Motor neuron (in vitro differentiated cells): ENCODE results near the gene KCNT1. TPM values are rescaled to one million over a fixed set of nuclear protein-coding genes. Genes with fewer than 3 reads are reported as not detected.
"Not testable (repeated sequence)": the region's sequence is repeated elsewhere in the genome, so short reads cannot be mapped to it uniquely, and the experiment has no call there.

Experiments used
- ATAC-seq, 8 experiments: fragments of 200-7000 bp; cut with Tn5 transposase; replicated peaks in 6 of 8; 2 replicates each; pipeline ENCODE4 v1.8.0; 2021; ENCODE audit warnings: mild to moderate bottlenecking in 8 of 8, moderate library complexity in 8 of 8
- H3K27ac ChIP-seq, 2 donors: fragments of 250-450 bp; sonication (Bioruptor Pico); 2 replicates each; pipeline ENCODE4 v1.9.0; 2021; ENCODE audit warnings: antibody characterized with exemption in 2 of 2, mild to moderate bottlenecking in 2 of 2, moderate library complexity in 1 of 2
- H3K4me1 ChIP-seq, 2 donors: fragments of 250-450 bp; sonication (Bioruptor Pico); replicated peaks in 1 of 2; 2 replicates each; pipeline ENCODE4 v1.6.1; 2021; ENCODE audit warnings: antibody characterized with exemption in 2 of 2, mild to moderate bottlenecking in 2 of 2, moderate library complexity in 1 of 2
- H3K4me3 ChIP-seq, 5 donors: fragments of 250-450 bp; sonication (Bioruptor Pico); 2 replicates each; pipeline ENCODE4 v1.9.0; 2021; ENCODE audit warnings: antibody characterized with exemption in 5 of 5, mild to moderate bottlenecking in 5 of 5, moderate library complexity in 4 of 5
- WGBS, 10 experiments: fragments of 450-650 bp; shearing (Covaris generic); methylation state at CpG; one replicate each; pipeline ENCODE4 v1.0.0; 2022; 5-methylcytosine and 5-hydroxymethylcytosine counted together
- in situ Hi-C, 9 experiments: fragments of 400-800 bp; cut with MboI; loops; one replicate each; pipeline ENCODE4 v1.15.0; 2021; ENCODE audit warnings: low sequenced_read_pairs in 9 of 9, low pct_unique_long_range_greater_than_20kb in 2 of 9; ENCODE audit not compliant: unreplicated experiment in 9 of 9
- total RNA-seq, 8 experiments: library from RNA; unstranded; fragments of 300-600 nt; gene quantifications; 2 replicates each; pipeline versions ENCODE4 v1.2.3 to v1.2.4, GENCODE V29; 2022

The KCNT1 gene
- total RNA-seq, 8 experiments from 2014 or later = 0.11 to 1.1 (median 0.38) TPM

- WGBS, 10 experiments = 0 to 68% (median 53%) methylated on average over 3 to 14 of the region's 29 CpGs; no CpG with 5 or more reads in 5 of the 10 experiments
- in situ Hi-C loops = no loop called here
- Histone ChIP-seq H3K27ac (no peak overlapping the region), H3K4me1 (no peaks in the 10 kb centered on the region), H3K4me3 (no peak overlapping the region)
- ATAC-seq = no peak
Measured at GRCh38 chr9:135666534-135667462, 35.2 kb upstream of the KCNT1 start.

- Histone ChIP-seq H3K4me3 (no peak overlapping the region), H3K27ac (no peak overlapping the region), H3K4me1 (no peaks in the 10 kb centered on the region)
- 93 to 100% (median 100%) methylated on average over 1 to 5 of the region's 9 CpGs; no CpG with 5 or more reads in 5 of the 10 experiments for WGBS, 10 experiments
- no peak for ATAC-seq
- in situ Hi-C loops = no loop called here
Measured at GRCh38 chr9:135667463-135668001, 34.5 kb upstream of the KCNT1 start.

GRCh38 chr9:135669018-135669417 lies 33.0 kb upstream of the KCNT1 start:
- H3K27ac ChIP-seq, H3K4me1 ChIP-seq, H3K4me3 ChIP-seq, in situ Hi-C loops, ATAC-seq: not testable (repeated sequence)
- 0 to 89% (median 69%) methylated on average over 1 to 3 of the region's 5 CpGs; no CpG with 5 or more reads in 4 of the 10 experiments for WGBS, 10 experiments

- no peak overlapping the region for H3K4me3 ChIP-seq
- no peaks in the 10 kb centered on the region for H3K4me1 ChIP-seq
- 46 to 100% (median 60%) methylated on average over 1 to 5 of the region's 9 CpGs; no CpG with 5 or more reads in 7 of the 10 experiments for WGBS, 10 experiments
- in situ Hi-C loops = no loop called here
- ATAC-seq = no peak
- no peak overlapping the region for H3K27ac ChIP-seq
Measured at GRCh38 chr9:135669616-135670285, 32.2 kb upstream of the KCNT1 start.

- H3K4me1 ChIP-seq = no peaks in the 10 kb centered on the region
- no peak overlapping the region for H3K4me3 ChIP-seq
- WGBS, 10 experiments = 0 to 87% (median 78%) methylated on average over 1 to 7 of the region's 41 CpGs; no CpG with 5 or more reads in 4 of the 10 experiments
- in situ Hi-C loops = no loop called here
- no peak for ATAC-seq
- H3K27ac ChIP-seq = no peak overlapping the region
Measured at GRCh38 chr9:135670721-135671590, 31.0 kb upstream of the KCNT1 start.

- no CpG with 5 or more reads among the region's 17 CpGs for WGBS, 10 experiments
- H3K4me1 ChIP-seq = no peaks in the 10 kb centered on the region
- H3K27ac ChIP-seq = no peak overlapping the region
- ATAC-seq = no peak
- in situ Hi-C loops = no loop called here
- no peak overlapping the region for H3K4me3 ChIP-seq
Measured at GRCh38 chr9:135671591-135672041, 30.4 kb upstream of the KCNT1 start.

- H3K4me1 ChIP-seq, H3K27ac ChIP-seq, H3K4me3 ChIP-seq, in situ Hi-C loops, ATAC-seq: not testable (repeated sequence)
- 17 to 96% (median 67%) methylated on average over 1 to 7 of the region's 7 CpGs for WGBS, 10 experiments
Measured at GRCh38 chr9:135672786-135673185, 29.2 kb upstream of the KCNT1 start.

GRCh38 chr9:135673941-135674340 lies 28.0 kb upstream of the KCNT1 start:
- no peak for ATAC-seq
- in situ Hi-C loops = no loop called here
- H3K4me1 ChIP-seq = no peaks in the 10 kb centered on the region
- H3K4me3 ChIP-seq = no peak overlapping the region
- WGBS, 10 experiments = 28 to 100% (median 60%) methylated on average over 1 to 8 of the region's 8 CpGs
- H3K27ac ChIP-seq = no peak overlapping the region

- Histone ChIP-seq H3K4me3 (no peak overlapping the region), H3K27ac (no peak overlapping the region), H3K4me1 (no peaks in the 10 kb centered on the region)
- WGBS, 10 experiments = 37 to 80% (median 47%) methylated on average over 1 to 5 of the region's 10 CpGs; no CpG with 5 or more reads in 7 of the 10 experiments
- in situ Hi-C loops = no loop called here
- no peak for ATAC-seq
Measured at GRCh38 chr9:135674977-135675376, 27.0 kb upstream of the KCNT1 start.

GRCh38 chr9:135676891-135677290 lies 25.1 kb upstream of the KCNT1 start:
- Histone ChIP-seq H3K27ac (no peak overlapping the region), H3K4me1 (no peaks in the 10 kb centered on the region), H3K4me3 (no peak overlapping the region)
- in situ Hi-C loops = no loop called here
- ATAC-seq = no peak
- 0 to 84% (median 75%) methylated on average over 1 to 12 of the region's 13 CpGs; no CpG with 5 or more reads in 4 of the 10 experiments for WGBS, 10 experiments

GRCh38 chr9:135677641-135678168 lies 24.3 kb upstream of the KCNT1 start:
- no peak for ATAC-seq
- no peak overlapping the region for H3K27ac ChIP-seq
- H3K4me1 ChIP-seq = no peaks in the 10 kb centered on the region
- in situ Hi-C loops = no loop called here
- 20 to 96% (median 76%) methylated on average over 1 to 12 of the region's 22 CpGs; no CpG with 5 or more reads in 4 of the 10 experiments for WGBS, 10 experiments
- H3K4me3 ChIP-seq = no peak overlapping the region
